H1 (cell line): ENCODE results near the gene HABP2. TPM values are rescaled to one million over a fixed set of nuclear protein-coding genes. Genes with fewer than 3 reads are reported as not detected.

Source experiments
- CTCF ChIA-PET: fragments of 300-600 bp; sonication (Branson Sonifier 250); formaldehyde crosslinking; loops from one replicate; lab custom pipeline; 2021; ENCODE audit not compliant: partially characterized antibody; lab: Charles Lee
- POLR2A ChIA-PET: fragments of 300-600 bp; sonication (Branson Sonifier 250); formaldehyde crosslinking; loops from one replicate; lab custom pipeline; 2021; ENCODE audit warnings: inconsistent platforms; ENCODE audit not compliant: partially characterized antibody; lab: Charles Lee
- DNase-seq, 2 experiments: peaks; one replicate each; pipeline versions ENCODE4 v3.0.0 to v3.0.0-alpha.2; 2010 to 2022; ENCODE audit warnings: low spot score in 2 of 2, low read depth in 1 of 2, mixed read lengths in 1 of 2
- FAIRE-seq: peaks from 2 replicates; lab custom pipeline; 2011; peaks lifted over from hg19 to GRCh38; lab: Jason Lieb, UNC
- H2AFZ ChIP-seq: 2 replicates; pipeline ENCODE4 v1.8.1; 2012; ENCODE audit warnings: low read length, inconsistent platforms
- H2AK5ac ChIP-seq: 2 replicates; pipeline ENCODE4 v1.6.1; 2013; ENCODE audit warnings: low read depth, low read length
- H2BK120ac ChIP-seq: replicated peaks from 2 replicates; pipeline ENCODE3; 2013; ENCODE audit warnings: low read depth, low read length, inconsistent platforms
- H2BK12ac ChIP-seq: 2 replicates; pipeline ENCODE4 v1.6.1; 2013; ENCODE audit warnings: low read depth, low read length
- H2BK15ac ChIP-seq: 2 replicates; pipeline ENCODE4 v1.6.1; 2013; ENCODE audit warnings: low read length
- H2BK20ac ChIP-seq: 2 replicates; pipeline ENCODE4 v1.6.1; 2013; ENCODE audit warnings: low read length
- H2BK5ac ChIP-seq: 2 replicates; pipeline ENCODE4 v1.6.1; 2013; ENCODE audit warnings: low read depth, low read length
- H3K14ac ChIP-seq: 2 replicates; pipeline ENCODE4 v1.6.1; 2013; ENCODE audit warnings: inconsistent platforms; ENCODE audit not compliant: insufficient read length
- H3K18ac ChIP-seq: 2 replicates; pipeline ENCODE4 v1.6.1; 2013; ENCODE audit warnings: low read length; ENCODE audit errors: extremely low read depth
- H3K23ac ChIP-seq: 2 replicates; pipeline ENCODE4 v1.6.1; 2013; ENCODE audit warnings: inconsistent platforms; ENCODE audit not compliant: insufficient read length
- H3K23me2 ChIP-seq: 2 replicates; pipeline ENCODE4 v1.6.1; 2013; ENCODE audit warnings: low read depth, low read length
- H3K27ac ChIP-seq: 2 replicates; pipeline ENCODE4 v1.6.1; 2011; ENCODE audit warnings: low read depth, low read length, inconsistent platforms
- H3K27me3 ChIP-seq, 4 experiments: replicated peaks in 1 of 4; 1 replicate in 1 of 4; 2 replicates in 3 of 4; pipeline versions ENCODE4 v1.6.1 to v1.8.1; 2011 to 2013; ENCODE audit warnings: low read length in 3 of 4, mild to moderate bottlenecking in 3 of 4, inconsistent platforms in 2 of 4, mixed read lengths in 2 of 4, moderate library complexity in 1 of 4; ENCODE audit not compliant: control insufficient read depth in 3 of 4, insufficient read depth in 3 of 4; ENCODE audit errors: extremely low read depth in 1 of 4
- H3K36me3 ChIP-seq, 4 experiments: 2 replicates each; pipeline versions ENCODE4 v1.6.1 to v1.8.1; 2011 to 2013; ENCODE audit warnings: mild to moderate bottlenecking in 4 of 4, low read length in 3 of 4, moderate library complexity in 2 of 4, control low read depth in 1 of 4, inconsistent platforms in 1 of 4; ENCODE audit not compliant: insufficient read depth in 4 of 4, control insufficient read depth in 2 of 4
- H3K4ac ChIP-seq: replicated peaks from 2 replicates; pipeline ENCODE3; 2013; ENCODE audit warnings: low read length, low read depth, mixed read lengths, inconsistent platforms; ENCODE audit not compliant: insufficient read length
- H3K4me1 ChIP-seq, 4 experiments: replicated peaks in 1 of 4; 1 replicate in 1 of 4; 2 replicates in 3 of 4; pipeline versions ENCODE4 v1.6.1 to v1.8.1; 2011 to 2013; ENCODE audit warnings: low read length in 3 of 4, inconsistent platforms in 2 of 4, mixed read lengths in 1 of 4; ENCODE audit not compliant: insufficient read depth in 4 of 4, control insufficient read depth in 3 of 4
- H3K4me2 ChIP-seq, 2 experiments: 2 replicates each; pipeline versions ENCODE4 v1.6.1 to v1.8.1; 2011 to 2013; ENCODE audit warnings: low read depth in 2 of 2, low read length in 2 of 2, control low read depth in 1 of 2, inconsistent platforms in 1 of 2, mild to moderate bottlenecking in 1 of 2; ENCODE audit not compliant: insufficient read depth in 1 of 2
- H3K4me3 ChIP-seq, 4 experiments: fragments of 200-600, 300-600 bp in 1 of 4; sonication (generic), shearing (Covaris generic), sonication (Bioruptor Twin) in 1 of 4; 2 replicates each; pipeline versions ENCODE4 v1.5.1 to v1.8.1; 2011 to 2016; ENCODE audit warnings: low read length in 4 of 4, low read depth in 3 of 4, control low read depth in 2 of 4, inconsistent platforms in 2 of 4, mild to moderate bottlenecking in 2 of 4, mixed read lengths in 1 of 4, moderate library complexity in 1 of 4; ENCODE audit not compliant: insufficient read depth in 2 of 4; ENCODE audit errors: extremely low read depth in 1 of 4
- H3K56ac ChIP-seq: replicated peaks from 2 replicates; pipeline ENCODE3; 2013; ENCODE audit warnings: low read depth, mild to moderate bottlenecking, mixed read lengths, low read length, inconsistent platforms; ENCODE audit not compliant: insufficient read length
- H3K79me1 ChIP-seq: 2 replicates; pipeline ENCODE4 v1.6.1; 2013; ENCODE audit warnings: low read depth, low read length, control low read depth
- H3K79me2 ChIP-seq, 2 experiments: 2 replicates each; pipeline versions ENCODE4 v1.6.1 to v1.8.1; 2012 to 2013; ENCODE audit warnings: low read length in 2 of 2, mild to moderate bottlenecking in 2 of 2, inconsistent platforms in 1 of 2; ENCODE audit not compliant: insufficient read depth in 2 of 2, control insufficient read depth in 1 of 2
- H3K9ac ChIP-seq, 4 experiments: replicated peaks in 1 of 4; 1 replicate in 1 of 4; 2 replicates in 3 of 4; pipeline versions ENCODE4 v1.6.1 to v1.8.1; 2011 to 2013; ENCODE audit warnings: low read depth in 3 of 4, low read length in 3 of 4, control low read depth in 2 of 4, mild to moderate bottlenecking in 2 of 4, moderate library complexity in 2 of 4, inconsistent platforms in 1 of 4; ENCODE audit errors: extremely low read depth in 1 of 4
- H3K9me3 ChIP-seq, 2 experiments: 2 replicates each; pipeline versions ENCODE4 v1.6.1 to v1.8.1; 2012 to 2013; ENCODE audit warnings: mild to moderate bottlenecking in 2 of 2, moderate library complexity in 2 of 2, control low read depth in 1 of 2, inconsistent platforms in 1 of 2, low read depth in 1 of 2, low read length in 1 of 2, mixed read lengths in 1 of 2; ENCODE audit not compliant: insufficient read depth in 2 of 2
- H4K20me1 ChIP-seq, 2 experiments: replicated peaks in 1 of 2; 2 replicates each; pipeline versions ENCODE3 to v1.8.1; 2011 to 2013; ENCODE audit warnings: inconsistent platforms in 2 of 2, low read length in 2 of 2, mild to moderate bottlenecking in 1 of 2; ENCODE audit not compliant: insufficient read depth in 2 of 2, control insufficient read depth in 1 of 2
- H4K5ac ChIP-seq: 2 replicates; pipeline ENCODE4 v1.6.1; 2013; ENCODE audit warnings: low read length, low read depth, mixed read lengths, inconsistent platforms; ENCODE audit not compliant: insufficient read length
- H4K8ac ChIP-seq: 2 replicates; pipeline ENCODE4 v1.8.0; 2013; ENCODE audit warnings: mild to moderate bottlenecking, moderate library complexity, low read length, inconsistent platforms; ENCODE audit not compliant: insufficient read depth; ENCODE audit errors: extremely low read depth
- H4K91ac ChIP-seq: replicated peaks from 2 replicates; pipeline ENCODE3; 2013; ENCODE audit warnings: low read length, mixed read lengths, inconsistent platforms; ENCODE audit not compliant: insufficient read length
- KDM1A ChIP-seq: fragments of 200-600, 300-600 bp; sonication (generic); IDR thresholded peaks from 2 replicates; pipeline ENCODE4 v1.7.1; 2016; ENCODE audit warnings: mild to moderate bottlenecking, low read length, borderline replicate concordance
- NANOG ChIP-seq: IDR thresholded peaks from 2 replicates; pipeline ENCODE4 v1.6.1; 2011; ENCODE audit warnings: low read length, low read depth, mild to moderate bottlenecking, inconsistent platforms; ENCODE audit not compliant: insufficient read depth, poor library complexity, severe bottlenecking
- WGBS, 2 experiments: shearing (Covaris generic) in 1 of 2; methylation state at CpG; one replicate each; pipeline versions ENCODE4 v1.1.6 to v1.1.7; 2013 to 2015; ENCODE audit warnings: low lambda C conversion rate in 2 of 2, mixed read lengths in 2 of 2, inconsistent platforms in 1 of 2, low coverage in 1 of 2, missing lambda C conversion rate in 1 of 2; ENCODE audit not compliant: insufficient replicate concordance in 2 of 2, insufficient coverage in 1 of 2, insufficient read length in 1 of 2; ENCODE audit errors: extremely low coverage in 1 of 2, missing lambda C conversion rate in 1 of 2; 5-methylcytosine and 5-hydroxymethylcytosine counted together
- polyA plus RNA-seq, 7 experiments: library from polyadenylated mRNA; depleted of rRNA in 3 of 7; stranded (reverse) in 5 of 7; unstranded in 2 of 7; fragments of >200 nt in 5 of 7; fragments of 200-250 nt in 2 of 7; gene quantifications; 1 replicate in 5 of 7; 2 replicates in 1 of 7; 4 replicates in 1 of 7; pipeline versions ENCODE4 v1.2.1 to v1.2.3, GENCODE V29; 2011 to 2013; ENCODE audit warnings: missing spikeins in 2 of 7, mixed read lengths in 2 of 7
- total RNA-seq: library from RNA; stranded (reverse); fragmentation: NEBNext Ultra II Directional; extraction: Animal tissue kit (Norgen Biotek cat#: 25700); gene quantifications from 2 replicates; pipeline ENCODE4 v1.2.1, GENCODE V29; 2021

Gene HABP2
- total and polyA plus RNA-seq, 2 of the 8 experiments (the other 6 are each of a cell fraction or from before 2014, with no cell fraction given) = not detected

DNA sequence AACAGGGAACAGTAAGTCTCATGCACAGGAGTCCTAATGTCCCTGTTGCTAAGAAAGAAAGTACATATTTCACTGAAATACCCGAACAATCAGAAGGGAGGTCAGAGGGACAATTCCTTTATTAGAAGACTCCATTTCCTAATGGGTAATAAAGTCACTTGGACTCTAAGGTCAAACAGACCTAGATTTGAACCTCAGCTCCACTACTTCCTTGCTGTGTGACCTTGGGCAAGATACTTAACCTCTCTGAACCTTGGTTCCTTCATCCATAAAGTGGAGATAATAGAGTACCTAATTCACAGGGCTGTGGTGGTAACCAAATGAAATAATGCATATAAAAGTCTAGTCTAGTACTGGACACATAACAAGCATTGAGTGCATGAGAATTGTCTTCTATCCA lies 29.2 kb upstream of the HABP2 start:
- H4K20me1 ChIP-seq = no peaks in the 10 kb centered on the region
- TF ChIP-seq NANOG = no peak
- TF ChIP-seq KDM1A = peak; percentile 63; the same call in 1 of the 2 replicates
- H4K5ac ChIP-seq = no peak overlapping the region
- no peak overlapping the region for H3K18ac ChIP-seq
- H3K79me2 ChIP-seq = no peaks in the 10 kb centered on the region
- H4K91ac ChIP-seq = no peak overlapping the region
- H2AK5ac ChIP-seq = no peak overlapping the region
- H3K23ac ChIP-seq = no peak overlapping the region
- no peak overlapping the region for H2BK20ac ChIP-seq
- no peak overlapping the region for H4K8ac ChIP-seq
- no peaks in the 10 kb centered on the region for H3K4me1 ChIP-seq
- no peak overlapping the region for H2AFZ ChIP-seq
- no peaks in the 10 kb centered on the region for H3K9me3 ChIP-seq
- H3K23me2 ChIP-seq = no peaks in the 10 kb centered on the region
- peaks cover 0 to 2% (median 0%) of the 10 kb centered on the region in 4 experiments; a peak in 3 of 7 replicates for H3K27me3 ChIP-seq
- WGBS, 2 experiments = 75% methylated on average over 1 of the region's 1 CpG; no CpG with 5 or more reads in 1 of the 2 experiments
- H3K14ac ChIP-seq = no peak overlapping the region
- no peak overlapping the region for H3K56ac ChIP-seq
- H3K9ac ChIP-seq = no peak overlapping the region
- H3K4me3 ChIP-seq = no peak overlapping the region
- H3K4me2 ChIP-seq = no peak overlapping the region
- H3K36me3 ChIP-seq = no peaks in the 10 kb centered on the region
- no peak overlapping the region for H2BK15ac ChIP-seq
- POLR2A ChIA-PET = no interaction called here
- FAIRE-seq (no peak), DNase-seq (no peak)
- CTCF ChIA-PET = interaction anchor here (1.1 to 5.8 kb wide), 7 partner anchors 12 to 92 kb away, joined by 3 to 57 read pairs (median 18); no protein-coding TSS in a partner anchor
- H2BK120ac ChIP-seq = no peak overlapping the region
- no peak overlapping the region for H3K4ac ChIP-seq
- H2BK12ac ChIP-seq = no peak overlapping the region
- H2BK5ac ChIP-seq = no peak overlapping the region
- no peaks in the 10 kb centered on the region for H3K79me1 ChIP-seq
- H3K27ac ChIP-seq = no peak overlapping the region
